CD4-positive, alpha-beta T cell (primary cell): ENCODE measurements around the gene TOM1L2. TPM values are rescaled to one million over a fixed set of nuclear protein-coding genes. Genes with fewer than 3 reads are reported as not detected.
"Not testable (repeated sequence)": the region's sequence is repeated elsewhere in the genome, so short reads cannot be mapped to it uniquely, and the experiment has no call there.

ENCODE experiments used
- ATAC-seq: fragments of 200-7000 bp; cut with Tn5 transposase; one replicate; pipeline ENCODE4 v1.10.0; 2022; ENCODE audit warnings: mild to moderate bottlenecking; ENCODE audit not compliant: poor library complexity
- CTCF ChIA-PET: fragments of 350-600 bp; sonication (Branson Sonifier 250); formaldehyde crosslinking; loops from one replicate; lab custom pipeline; 2021; ENCODE audit warnings: antibody characterized with exemption, inconsistent platforms; lab: Charles Lee
- POLR2A ChIA-PET: fragments of 350-600 bp; sonication (Branson Sonifier 250); formaldehyde crosslinking; loops from one replicate; lab custom pipeline; 2021; ENCODE audit warnings: antibody characterized with exemption, inconsistent platforms; lab: Charles Lee
- DNase-seq, 14 experiments: peaks; one replicate each; pipeline ENCODE4 v3.0.0-alpha.2; 2013 to 2020; ENCODE audit warnings: mixed read lengths in 2 of 14
- H3K27ac ChIP-seq, 2 donors: one replicate each; pipeline versions ENCODE4 v1.5.1 to v1.7.0; 2013; ENCODE audit warnings: low read length in 2 of 2, low read depth in 1 of 2, mild to moderate bottlenecking in 1 of 2
- H3K27me3 ChIP-seq, 2 experiments: 1 replicate in 1 of 2; 2 replicates in 1 of 2; pipeline versions ENCODE4 v1.6.1 to v1.7.0; 2013; ENCODE audit warnings: low read length in 2 of 2, control low read depth in 1 of 2, mild to moderate bottlenecking in 1 of 2, moderate library complexity in 1 of 2; ENCODE audit not compliant: insufficient read depth in 2 of 2, control insufficient read depth in 1 of 2
- H3K36me3 ChIP-seq: one replicate; pipeline ENCODE4 v1.6.1; 2013; ENCODE audit warnings: low read length, control low read depth; ENCODE audit not compliant: insufficient read depth
- H3K4me1 ChIP-seq: one replicate; pipeline ENCODE4 v1.6.1; 2013; ENCODE audit warnings: low read length, control low read depth; ENCODE audit not compliant: insufficient read depth
- H3K4me3 ChIP-seq: one replicate; pipeline ENCODE4 v1.5.1; 2013; ENCODE audit warnings: mild to moderate bottlenecking, low read length, moderate library complexity
- H3K9me3 ChIP-seq, 2 experiments: 1 replicate in 1 of 2; 2 replicates in 1 of 2; pipeline versions ENCODE4 v1.6.1 to v1.7.0; 2013; ENCODE audit warnings: low read length in 2 of 2, mild to moderate bottlenecking in 2 of 2, control low read depth in 1 of 2, moderate library complexity in 1 of 2; ENCODE audit not compliant: control insufficient read depth in 1 of 2, insufficient read depth in 1 of 2
- H3K27ac Mint-ChIP-seq: one replicate; pipeline ENCODE4 v1.8.0; 2020; ENCODE audit warnings: mixed read lengths
- H3K27me3 Mint-ChIP-seq: one replicate; pipeline ENCODE4 v1.8.0; 2021; ENCODE audit warnings: mixed read lengths
- H3K36me3 Mint-ChIP-seq: one replicate; pipeline ENCODE4 v1.8.0; 2021; ENCODE audit warnings: low read depth, mixed read lengths
- H3K4me1 Mint-ChIP-seq: one replicate; pipeline ENCODE4 v1.8.0; 2021; ENCODE audit warnings: low read depth, mixed read lengths
- H3K4me3 Mint-ChIP-seq: one replicate; pipeline ENCODE4 v1.8.0; 2020; ENCODE audit warnings: mild to moderate bottlenecking, mixed read lengths
- H3K9me3 Mint-ChIP-seq: one replicate; pipeline ENCODE4 v1.8.0; 2020; ENCODE audit warnings: mixed read lengths
- intact Hi-C, 2 experiments: fragments of 100-400 bp; cut with DNase I in 1 of 2; cut with micrococcal nuclease in 1 of 2; formaldehyde crosslinking; loops; one replicate each; pipeline versions ENCODE4 v1.15.1 to v1.9.0; 2023 to 2025; cut with DNase I, micrococcal nuclease
- total RNA-seq, 174 experiments: library from RNA in 2 of 174; stranded (reverse) in 2 of 174; gene quantifications; one replicate each; pipeline ENCODE4 v1.2.3 and lab custom pipeline; 2021 to 2026
- TF ChIP-seq, protein P1 (sequence below): fragments of 200-600 bp; IDR thresholded peaks from one replicate; pipeline ENCODE4 v1.8.0; 2022; ENCODE audit warnings: antibody characterized with exemption, mild to moderate bottlenecking

Gene TOM1L2
- total RNA-seq, 2 experiments from 2014 or later: 28.5 to 30.5 TPM

DNA sequence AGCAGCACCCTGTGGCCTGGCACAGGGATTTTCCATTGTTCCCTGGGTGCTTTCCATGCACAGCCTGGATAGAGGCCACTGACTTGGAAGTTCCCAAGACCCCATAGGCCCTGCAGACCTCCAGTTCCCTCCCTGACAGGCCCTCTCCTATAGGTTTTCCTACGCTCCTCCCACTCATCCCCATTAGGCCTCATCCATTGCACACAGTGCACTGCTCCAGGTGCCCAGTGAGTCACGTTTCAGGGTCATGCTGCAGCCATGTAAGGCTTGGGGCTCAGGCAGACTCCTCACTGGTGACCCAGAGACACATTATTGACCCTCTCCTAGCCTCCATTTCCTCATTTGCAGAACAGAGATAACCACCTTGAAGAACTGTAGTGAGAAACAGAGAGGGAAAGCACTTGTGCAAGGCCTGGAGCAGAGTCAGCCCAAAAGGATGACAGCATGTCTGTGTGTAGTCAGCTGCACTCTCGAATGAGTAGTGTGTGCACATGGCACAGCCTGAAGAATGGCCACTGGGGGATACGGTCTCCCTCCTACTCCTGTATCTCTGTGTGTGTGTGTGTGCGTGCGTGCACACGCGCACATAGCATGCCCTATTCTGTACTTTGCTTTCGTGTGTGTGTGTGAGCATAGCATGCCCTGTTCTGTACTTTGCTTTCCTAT, 27.3 kb upstream of the TOM1L2 start:
- no peaks in the 10 kb centered on the region for H3K9me3 ChIP-seq
- no peaks in the 10 kb centered on the region for H3K27me3 Mint-ChIP-seq
- no peaks in the 10 kb centered on the region for H3K36me3 Mint-ChIP-seq
- CTCF ChIA-PET: no interaction called here
- H3K27me3 ChIP-seq: no peaks in the 10 kb centered on the region
- POLR2A ChIA-PET: no interaction called here
- H3K4me1 Mint-ChIP-seq: no peaks in the 10 kb centered on the region
- ATAC-seq (no peak), DNase-seq (no peak)
- no peaks in the 10 kb centered on the region for H3K9me3 Mint-ChIP-seq
- intact Hi-C loops: no loop called here
- H3K4me3 Mint-ChIP-seq: no peak overlapping the region
- no peak overlapping the region for H3K27ac Mint-ChIP-seq
- no peak overlapping the region for H3K4me3 ChIP-seq
- no peak overlapping the region for H3K27ac ChIP-seq
- no peaks in the 10 kb centered on the region for H3K4me1 ChIP-seq
- H3K36me3 ChIP-seq: no peaks in the 10 kb centered on the region
- TF ChIP-seq, protein P1, sequence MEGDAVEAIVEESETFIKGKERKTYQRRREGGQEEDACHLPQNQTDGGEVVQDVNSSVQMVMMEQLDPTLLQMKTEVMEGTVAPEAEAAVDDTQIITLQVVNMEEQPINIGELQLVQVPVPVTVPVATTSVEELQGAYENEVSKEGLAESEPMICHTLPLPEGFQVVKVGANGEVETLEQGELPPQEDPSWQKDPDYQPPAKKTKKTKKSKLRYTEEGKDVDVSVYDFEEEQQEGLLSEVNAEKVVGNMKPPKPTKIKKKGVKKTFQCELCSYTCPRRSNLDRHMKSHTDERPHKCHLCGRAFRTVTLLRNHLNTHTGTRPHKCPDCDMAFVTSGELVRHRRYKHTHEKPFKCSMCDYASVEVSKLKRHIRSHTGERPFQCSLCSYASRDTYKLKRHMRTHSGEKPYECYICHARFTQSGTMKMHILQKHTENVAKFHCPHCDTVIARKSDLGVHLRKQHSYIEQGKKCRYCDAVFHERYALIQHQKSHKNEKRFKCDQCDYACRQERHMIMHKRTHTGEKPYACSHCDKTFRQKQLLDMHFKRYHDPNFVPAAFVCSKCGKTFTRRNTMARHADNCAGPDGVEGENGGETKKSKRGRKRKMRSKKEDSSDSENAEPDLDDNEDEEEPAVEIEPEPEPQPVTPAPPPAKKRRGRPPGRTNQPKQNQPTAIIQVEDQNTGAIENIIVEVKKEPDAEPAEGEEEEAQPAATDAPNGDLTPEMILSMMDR: no peak

DNA sequence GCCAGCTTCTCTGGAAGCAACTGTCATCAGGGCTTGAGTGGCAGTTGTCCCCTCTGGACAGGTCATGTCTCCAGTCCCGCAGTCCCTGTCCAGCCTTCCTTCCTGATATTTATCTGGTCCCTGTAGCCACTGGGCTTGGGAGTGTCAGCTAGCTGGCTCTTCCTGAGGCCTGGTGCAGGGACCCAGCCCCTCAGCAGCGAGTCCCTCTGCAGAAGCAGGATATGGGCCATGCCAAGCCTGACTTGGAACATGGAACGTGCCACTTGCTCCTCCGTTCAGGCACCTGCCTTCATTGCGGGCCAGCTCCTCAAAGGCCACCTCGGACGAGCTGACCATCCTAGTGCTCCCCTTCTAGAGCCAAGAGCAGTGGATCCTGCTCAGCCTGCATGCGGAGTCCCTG, 26.7 kb upstream of the TOM1L2 start:
- Histone ChIP-seq H3K4me3 (no peak overlapping the region), H3K4me1 (no peaks in the 10 kb centered on the region), H3K27me3 (no peaks in the 10 kb centered on the region), H3K36me3 (no peaks in the 10 kb centered on the region), H3K27ac (no peak overlapping the region), H3K9me3 (no peaks in the 10 kb centered on the region)
- Mint-ChIP-seq H3K27ac (no peak overlapping the region), H3K4me3 (no peak overlapping the region), H3K4me1 (no peaks in the 10 kb centered on the region), H3K9me3 (no peaks in the 10 kb centered on the region), H3K36me3 (no peaks in the 10 kb centered on the region), H3K27me3 (no peaks in the 10 kb centered on the region)
- intact Hi-C loops: no loop called here
- POLR2A ChIA-PET: no interaction called here
- no peak for DNase-seq
- TF ChIP-seq, protein P1: no peak
- no peak for ATAC-seq
- CTCF ChIA-PET: no interaction called here

DNA sequence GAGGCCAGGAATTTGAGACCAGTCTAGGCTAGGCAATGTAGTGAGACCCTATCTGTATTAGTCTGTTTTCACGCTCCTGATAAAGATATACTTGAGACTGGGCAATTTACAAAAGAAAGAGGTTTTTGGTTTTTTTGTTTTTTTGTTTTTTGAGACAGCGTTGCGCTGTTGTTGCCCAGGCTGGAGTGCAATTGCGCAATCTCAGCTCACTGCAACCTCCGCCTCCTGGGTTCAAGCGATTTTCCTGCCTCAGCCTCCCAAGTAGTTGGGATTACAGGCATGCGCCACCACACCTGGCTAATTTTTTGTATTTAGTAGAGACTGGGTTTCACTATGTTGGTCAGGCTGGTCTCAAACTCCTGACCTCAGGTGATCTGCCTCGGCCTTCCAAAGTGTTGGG, 23.7 kb upstream of the TOM1L2 start:
- H3K9me3 ChIP-seq, H3K27ac ChIP-seq, H3K4me1 ChIP-seq, POLR2A ChIA-PET, H3K27me3 ChIP-seq, H3K4me3 Mint-ChIP-seq, intact Hi-C loops, H3K9me3 Mint-ChIP-seq, H3K36me3 ChIP-seq, H3K4me3 ChIP-seq, H3K36me3 Mint-ChIP-seq, CTCF ChIA-PET, H3K27ac Mint-ChIP-seq, H3K4me1 Mint-ChIP-seq, ATAC-seq, DNase-seq, H3K27me3 Mint-ChIP-seq: not testable (repeated sequence)
